HG03139 (cell line): Measurements from ENCODE around the gene CLNS1A.
"Not testable (repeated sequence)": the region's sequence is repeated elsewhere in the genome, so short reads cannot be mapped to it uniquely, and the experiment has no call there.

Experiments
- ATAC-seq: cut with Tn5 transposase; IDR thresholded peaks from one replicate; pipeline ENCODE4 v1.9.1; 2021; ENCODE audit not compliant: unreplicated experiment

CLNS1A gene, protein sequence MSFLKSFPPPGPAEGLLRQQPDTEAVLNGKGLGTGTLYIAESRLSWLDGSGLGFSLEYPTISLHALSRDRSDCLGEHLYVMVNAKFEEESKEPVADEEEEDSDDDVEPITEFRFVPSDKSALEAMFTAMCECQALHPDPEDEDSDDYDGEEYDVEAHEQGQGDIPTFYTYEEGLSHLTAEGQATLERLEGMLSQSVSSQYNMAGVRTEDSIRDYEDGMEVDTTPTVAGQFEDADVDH

DNA sequence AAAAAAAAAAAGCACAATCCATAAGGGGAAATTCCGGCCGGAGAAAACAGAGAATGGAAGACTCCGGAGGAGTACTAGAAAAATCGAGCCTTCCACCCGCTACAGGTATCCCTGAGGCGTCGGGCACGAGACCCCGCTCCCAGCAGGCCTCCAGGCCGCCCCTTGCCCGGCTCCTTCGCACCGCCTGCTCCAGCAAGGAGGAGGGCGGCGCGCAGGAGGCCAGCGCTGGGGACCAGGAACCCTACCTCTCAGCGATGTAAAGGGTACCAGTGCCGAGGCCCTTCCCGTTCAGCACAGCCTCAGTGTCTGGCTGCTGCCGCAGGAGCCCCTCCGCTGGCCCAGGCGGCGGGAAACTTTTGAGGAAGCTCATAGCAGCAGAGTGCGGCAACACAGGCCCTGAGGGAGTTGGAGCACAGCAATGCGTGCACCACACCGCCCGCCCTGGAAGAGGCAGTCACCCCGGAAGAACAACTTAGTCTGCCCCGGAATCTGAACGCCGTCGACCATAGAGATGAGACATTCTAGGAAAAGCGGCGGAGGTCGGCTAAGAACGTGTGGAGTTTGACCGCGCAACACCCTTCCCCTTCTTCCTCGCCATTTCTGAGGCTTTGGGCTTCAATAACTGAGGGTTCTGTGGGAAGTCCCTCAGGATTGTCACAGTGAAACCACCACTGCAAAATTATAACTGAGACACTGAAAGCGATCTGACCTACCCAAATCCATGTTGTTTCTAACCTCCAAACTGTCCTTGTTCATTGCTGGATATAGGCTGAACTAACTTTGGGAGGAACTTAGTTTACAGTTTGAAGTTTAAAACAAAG, at the start of gene CLNS1A:
Gene CLNS1A, minus strand, starts transcription at position 450 of the 821 bp plus-strand sequence. Its CDS starts 80 bp downstream, at position 370.
- ATAC-seq = peak; percentile 87

DNA sequence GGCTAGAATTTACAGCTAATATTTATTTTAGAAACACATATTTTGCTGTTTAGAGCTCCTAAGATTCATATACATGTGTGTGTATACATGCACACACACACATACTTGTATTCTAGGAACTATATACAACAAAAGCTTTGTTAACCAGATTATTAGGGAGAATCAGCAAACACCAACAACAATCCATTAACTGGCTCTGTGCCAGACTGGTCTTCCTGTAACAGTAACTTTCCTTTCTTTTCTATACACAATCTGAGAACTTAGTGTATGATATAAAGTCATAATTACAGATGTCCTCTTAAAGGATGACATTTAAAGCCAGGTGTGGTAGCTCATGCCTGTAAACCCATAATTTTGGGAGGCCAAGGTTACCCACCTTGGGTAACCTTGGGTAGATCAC, 49.5 kb upstream of the CLNS1A start:
- no peak for ATAC-seq

DNA sequence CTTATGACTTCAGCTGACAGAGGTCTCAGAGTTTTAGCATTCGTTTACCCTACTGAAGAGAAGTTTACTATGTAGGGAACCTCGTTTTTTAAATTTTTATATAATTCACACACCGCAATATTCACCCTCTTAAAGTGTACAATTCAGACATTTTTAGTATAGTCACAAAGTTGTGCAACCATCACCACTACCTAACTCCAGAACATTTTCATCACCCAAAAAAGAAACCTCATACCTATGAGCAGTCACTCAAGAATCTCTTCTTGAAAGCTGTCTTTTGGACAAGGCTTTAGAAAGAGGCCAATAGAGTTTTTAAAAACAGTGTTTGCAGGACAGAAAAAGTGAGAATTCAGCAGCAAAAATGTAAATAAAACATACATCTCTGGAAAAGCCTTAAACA, 39.5 kb upstream of the CLNS1A start:
- ATAC-seq = no peak

DNA sequence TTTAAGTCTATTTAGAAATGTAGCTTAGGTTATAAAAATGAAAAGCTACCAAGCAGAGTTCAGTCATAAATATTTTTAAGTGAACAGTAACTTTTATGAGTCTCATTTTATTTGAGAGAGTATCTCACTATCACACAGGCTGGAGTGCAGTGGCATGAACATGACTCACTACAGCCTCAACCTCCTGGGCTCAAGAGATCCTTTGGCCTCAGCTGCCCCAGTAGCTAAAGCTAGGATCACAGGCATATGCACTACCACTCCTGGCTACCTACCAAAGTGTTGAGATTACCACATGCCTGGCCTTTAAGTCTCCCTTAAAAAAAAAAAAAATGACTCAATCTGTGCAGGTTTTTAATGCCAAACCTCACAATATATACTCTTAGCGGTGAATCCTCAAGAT, 34.7 kb upstream of the CLNS1A start:
- no peak for ATAC-seq

DNA sequence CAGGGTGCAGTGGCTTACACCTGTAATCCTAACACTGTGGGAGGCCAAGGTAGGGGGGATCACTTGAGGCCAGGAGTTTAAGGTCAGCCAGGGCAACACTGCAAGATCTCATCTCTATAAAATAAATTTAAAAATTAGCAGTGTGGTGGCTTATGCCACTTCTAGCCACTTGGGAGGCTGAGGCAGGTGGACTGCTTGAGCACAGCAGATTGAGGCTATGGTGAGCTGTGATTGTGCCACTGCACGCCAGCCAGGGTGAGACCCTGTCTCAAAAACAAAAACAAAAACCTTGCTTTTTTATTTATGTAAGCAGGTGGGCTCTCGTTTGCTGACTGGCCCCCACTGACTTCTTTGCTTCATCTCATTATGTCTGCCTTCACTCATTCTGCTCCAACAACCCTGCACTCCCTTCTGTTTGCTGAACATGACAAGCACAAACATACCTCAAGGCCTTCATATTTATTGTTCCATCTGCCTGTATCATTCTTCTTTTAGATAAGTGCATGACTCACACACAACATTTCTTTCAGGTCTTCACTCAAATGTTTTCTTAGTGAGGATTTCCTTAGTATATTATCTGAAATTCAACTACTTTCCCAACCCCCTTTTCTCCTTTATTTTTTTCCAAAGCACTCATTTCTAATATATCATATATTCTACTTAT, 32.4 kb upstream of the CLNS1A start:
- no peak for ATAC-seq

DNA sequence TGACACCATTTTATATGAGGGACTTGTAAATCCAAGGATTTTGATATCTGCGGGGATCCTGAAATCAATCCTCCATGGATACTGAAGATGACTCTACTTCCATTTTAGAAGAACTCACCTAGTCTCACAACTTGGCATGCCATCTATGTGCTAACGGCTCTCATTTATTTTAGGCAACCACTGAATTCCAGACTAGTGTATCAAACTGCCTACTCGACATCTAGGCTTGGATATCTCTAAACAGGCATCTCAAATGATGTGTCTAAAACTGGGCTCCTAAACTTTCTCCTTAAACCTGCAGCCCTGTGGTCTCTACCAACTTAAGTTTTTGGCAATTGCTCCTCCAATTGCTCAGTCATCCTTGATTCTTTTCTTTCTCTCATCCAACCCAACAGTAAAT, 31.2 kb upstream of the CLNS1A start:
- ATAC-seq = no peak

DNA sequence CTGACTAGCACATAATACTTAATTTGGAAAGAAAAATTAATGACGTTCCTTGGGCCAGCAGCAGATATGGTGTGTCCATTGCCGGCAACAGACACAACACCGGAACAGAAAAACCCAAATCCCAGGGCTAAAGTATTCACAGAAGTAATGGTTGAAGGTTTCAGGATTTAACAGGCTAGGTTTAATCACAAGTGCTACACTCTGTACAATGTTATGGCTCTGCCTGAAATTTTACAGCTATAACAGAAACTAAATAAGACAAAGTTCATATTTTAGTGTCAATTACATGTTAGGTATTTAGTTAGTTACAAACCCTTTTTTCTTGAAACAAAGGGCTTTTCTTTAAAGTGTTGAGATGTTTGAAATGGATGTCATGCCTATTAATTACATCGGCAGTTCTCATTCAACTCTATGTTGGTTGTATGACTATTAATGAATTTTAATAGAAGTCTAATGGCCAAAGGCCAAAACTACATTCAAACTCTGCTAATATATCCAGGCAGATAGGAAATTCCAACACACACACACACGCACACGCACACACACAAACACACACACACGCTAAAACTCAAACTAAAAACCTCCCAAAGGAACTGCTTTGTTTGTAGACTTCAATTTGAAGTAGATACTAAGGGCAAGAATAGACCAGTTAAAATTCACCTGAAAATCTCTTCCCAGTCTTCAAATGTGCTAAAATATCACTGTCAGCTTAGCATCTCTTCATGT, 27.8 kb upstream of the CLNS1A start:
- no peak for ATAC-seq

DNA sequence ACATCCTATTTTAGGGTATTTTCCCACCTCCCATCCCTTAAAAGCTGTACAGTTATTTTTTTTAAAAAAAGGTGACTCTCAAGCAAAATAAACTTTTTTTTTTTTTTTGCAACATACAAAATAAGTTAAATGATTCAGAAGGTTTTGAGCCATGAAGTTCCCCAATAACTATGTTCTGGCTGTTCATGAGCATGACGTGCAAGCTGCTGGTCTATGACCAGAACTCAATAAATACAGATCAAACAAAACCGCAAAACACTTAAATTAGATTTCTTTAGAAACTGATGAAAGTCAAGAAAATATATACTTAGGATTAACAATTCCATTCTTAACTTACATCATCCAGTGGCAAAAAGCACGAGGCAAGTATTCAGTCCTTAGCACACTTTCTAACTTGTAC, 24.1 kb upstream of the CLNS1A start:
- ATAC-seq = no peak

DNA sequence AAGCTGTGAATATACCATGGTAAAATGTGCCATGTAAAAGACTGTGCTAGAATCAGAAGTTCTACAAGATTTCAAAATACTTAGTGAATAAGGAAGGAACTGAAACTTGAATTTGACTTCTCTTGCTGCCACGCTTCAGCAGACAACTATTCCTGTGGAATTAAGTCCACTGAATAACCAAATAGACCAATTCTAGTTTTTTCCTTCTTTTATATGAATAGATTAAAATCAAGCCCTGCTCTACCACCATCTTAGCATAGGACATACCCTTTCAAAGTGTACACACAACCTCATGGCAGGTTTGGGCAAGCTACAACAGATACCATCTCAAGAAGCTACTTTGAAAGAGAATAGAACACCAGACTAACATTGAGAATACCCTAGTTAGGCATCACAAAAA, 23.4 kb upstream of the CLNS1A start:
- no peak for ATAC-seq

DNA sequence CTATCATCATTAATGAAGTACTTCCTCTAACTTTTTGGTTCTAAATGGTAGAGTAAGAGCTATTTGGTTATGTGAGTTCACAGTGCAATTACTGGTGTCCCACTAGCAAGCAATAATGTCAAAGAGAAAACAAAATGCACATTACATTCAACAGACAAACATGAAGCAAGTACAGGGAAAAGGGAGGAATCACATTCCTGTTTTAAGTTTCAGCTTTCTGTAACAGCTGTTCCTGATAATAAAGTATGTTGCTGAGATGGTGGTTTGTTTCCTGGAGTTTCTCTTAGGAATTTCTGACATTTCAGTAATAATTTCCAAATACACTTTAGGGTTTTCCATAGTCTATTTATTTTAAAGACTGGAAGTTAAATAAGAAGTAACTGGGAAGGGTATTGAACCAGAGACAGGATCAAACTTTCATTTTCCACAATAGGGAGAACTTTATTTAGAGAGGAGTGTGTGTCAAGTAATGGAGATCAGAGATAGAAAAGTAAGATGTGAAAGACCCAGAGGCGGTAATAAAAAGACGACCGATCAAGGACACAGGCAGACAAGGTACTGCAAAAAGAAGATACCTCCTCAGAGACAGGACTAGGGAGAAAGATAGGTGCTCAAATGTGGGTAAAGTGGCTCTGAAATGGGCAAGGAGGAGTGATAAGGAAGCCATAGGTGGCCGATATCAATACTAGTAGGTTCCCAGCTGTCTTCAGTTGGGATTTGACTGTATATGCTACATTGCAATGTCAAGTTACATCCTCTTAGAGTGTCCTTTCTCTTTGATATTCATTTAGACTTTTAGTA, 20.8 kb upstream of the CLNS1A start:
- no peak for ATAC-seq

DNA sequence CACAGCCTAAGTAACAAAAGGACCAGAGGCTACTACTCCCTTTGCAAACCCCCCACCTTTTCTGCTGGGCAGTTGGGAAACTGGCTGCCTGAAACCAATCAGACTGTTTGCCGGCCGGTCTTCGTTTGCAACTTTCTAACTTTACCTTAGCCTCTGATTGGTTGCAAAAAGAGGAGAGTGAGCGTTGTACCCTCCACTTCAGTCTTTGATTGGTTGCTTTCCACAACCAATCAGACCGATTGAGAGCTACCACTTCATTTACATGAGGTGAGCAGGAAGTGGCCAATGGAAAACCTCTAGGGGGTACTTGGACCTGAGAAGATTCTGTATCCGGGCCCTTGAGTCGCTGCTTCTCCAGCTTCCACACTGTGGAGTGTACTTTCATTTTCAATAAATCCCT, 18.8 kb upstream of the CLNS1A start:
- ATAC-seq = no peak

DNA sequence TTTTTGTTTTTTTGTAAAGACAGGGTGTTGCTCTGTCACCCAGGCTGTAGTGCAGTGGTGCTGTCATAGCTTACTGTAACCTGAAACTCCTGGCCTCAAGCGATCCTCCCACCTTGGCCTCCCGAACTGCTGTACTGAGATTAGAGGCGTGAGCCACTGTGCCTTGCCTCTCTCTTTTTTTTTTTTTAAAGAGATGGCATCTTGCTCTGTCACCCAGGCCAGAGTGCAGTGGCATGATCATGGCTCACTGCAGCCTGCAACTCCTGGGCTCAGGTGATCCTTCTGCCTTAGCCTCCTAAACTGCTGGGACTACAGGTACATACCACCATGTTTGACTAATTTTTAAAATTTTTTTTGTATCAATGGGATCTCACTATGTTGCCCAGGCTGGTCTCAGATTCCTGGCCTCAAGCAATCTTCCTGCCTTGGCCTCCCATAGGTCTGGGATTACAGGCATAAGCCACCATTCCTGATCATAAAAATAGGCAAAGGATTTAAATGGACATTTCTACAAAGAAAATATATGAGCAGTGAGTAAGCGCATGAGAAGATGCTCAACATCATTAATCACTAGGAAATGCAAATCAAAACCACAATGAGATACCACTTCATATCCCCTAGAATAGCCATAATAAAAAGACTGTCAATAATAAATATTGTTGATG, 17.3 kb upstream of the CLNS1A start:
- no peak for ATAC-seq

DNA sequence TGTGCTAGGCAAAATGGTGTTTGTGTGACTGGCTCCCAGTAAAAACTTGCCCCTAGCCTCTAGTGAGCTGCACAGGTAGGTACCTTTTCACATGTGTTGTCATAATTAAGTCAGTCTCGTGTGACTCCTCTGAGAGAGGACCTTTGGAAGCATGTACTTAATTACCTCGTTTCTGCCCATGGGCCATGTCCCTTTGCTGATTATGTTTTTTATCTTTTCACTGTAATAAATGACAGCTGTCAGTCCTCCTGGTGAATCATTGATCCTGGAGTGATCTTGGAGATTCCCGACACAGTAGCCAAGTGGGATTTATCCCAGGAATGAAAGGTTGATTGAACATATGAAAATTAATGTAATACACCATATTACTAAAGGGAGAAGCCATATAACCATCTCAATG, 12.5 kb upstream of the CLNS1A start:
- no peak for ATAC-seq

DNA sequence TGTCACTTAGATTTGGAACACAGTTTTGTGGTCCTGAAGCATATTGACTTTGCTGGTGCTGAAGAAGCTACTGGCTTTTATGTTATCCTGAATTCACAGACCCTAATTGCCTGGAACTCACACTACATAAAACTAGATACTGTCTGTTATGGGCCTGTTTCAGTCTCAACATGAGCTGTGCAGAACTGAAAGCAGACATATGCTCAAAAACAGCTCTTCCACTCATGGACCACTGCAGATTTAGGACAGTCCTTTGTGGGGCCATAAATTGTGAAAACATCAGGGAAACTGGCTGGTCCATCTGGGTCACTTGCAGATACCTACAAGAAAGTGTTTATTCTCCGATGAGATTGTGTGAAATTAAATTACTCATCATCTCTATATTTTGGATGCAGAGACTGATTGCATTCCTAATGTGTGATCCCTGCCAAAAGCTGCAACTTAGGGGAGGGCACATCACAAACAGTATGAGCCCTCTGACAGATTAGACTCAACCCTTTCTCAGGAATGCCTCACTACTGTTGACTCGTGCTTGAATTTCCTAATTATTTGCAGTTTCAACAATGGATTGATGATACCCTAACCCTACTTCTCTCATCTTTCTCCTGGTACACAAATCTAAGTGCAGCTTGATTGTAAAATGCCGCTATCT, 10.2 kb upstream of the CLNS1A start:
- no peak for ATAC-seq

DNA sequence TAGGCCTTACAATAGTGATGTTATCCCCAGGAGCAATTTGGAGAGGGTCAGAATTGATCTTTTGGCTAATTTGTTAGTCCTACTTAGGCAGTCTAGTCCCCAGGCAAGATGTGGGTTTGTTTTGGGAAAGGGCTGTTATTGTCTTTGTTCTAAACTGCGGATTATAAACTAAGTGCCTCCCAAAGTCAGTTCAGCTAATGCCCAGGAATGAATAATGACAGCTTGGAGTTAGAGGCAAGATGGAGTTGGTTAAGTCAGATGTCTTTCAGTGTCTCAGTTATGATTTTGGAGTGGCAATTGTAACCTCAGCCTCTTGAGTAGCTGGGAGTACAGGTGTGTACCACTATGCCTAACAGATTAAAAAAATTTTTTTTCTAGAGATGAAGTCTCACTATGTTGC, 7.3 kb upstream of the CLNS1A start:
- ATAC-seq = no peak

DNA sequence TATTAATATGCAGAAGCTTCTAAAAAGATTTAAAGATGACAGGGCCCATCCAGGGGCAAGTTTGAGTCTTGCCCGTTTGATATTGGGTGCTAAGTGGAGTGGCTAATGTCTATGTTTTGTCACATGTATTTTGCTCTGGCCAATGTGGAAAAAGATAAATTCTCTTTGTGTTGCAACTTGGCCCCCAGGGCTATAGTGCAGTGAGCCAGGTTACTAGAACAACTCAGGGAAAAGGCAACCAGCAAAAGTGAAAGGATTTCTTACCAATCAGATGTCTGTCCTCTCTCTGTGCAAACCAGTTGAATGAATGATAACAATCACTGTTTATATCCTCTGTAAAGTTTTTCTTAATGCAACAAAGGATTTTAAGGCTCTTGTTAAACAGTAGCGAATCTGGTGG, 4.6 kb upstream of the CLNS1A start:
- ATAC-seq = no peak

DNA sequence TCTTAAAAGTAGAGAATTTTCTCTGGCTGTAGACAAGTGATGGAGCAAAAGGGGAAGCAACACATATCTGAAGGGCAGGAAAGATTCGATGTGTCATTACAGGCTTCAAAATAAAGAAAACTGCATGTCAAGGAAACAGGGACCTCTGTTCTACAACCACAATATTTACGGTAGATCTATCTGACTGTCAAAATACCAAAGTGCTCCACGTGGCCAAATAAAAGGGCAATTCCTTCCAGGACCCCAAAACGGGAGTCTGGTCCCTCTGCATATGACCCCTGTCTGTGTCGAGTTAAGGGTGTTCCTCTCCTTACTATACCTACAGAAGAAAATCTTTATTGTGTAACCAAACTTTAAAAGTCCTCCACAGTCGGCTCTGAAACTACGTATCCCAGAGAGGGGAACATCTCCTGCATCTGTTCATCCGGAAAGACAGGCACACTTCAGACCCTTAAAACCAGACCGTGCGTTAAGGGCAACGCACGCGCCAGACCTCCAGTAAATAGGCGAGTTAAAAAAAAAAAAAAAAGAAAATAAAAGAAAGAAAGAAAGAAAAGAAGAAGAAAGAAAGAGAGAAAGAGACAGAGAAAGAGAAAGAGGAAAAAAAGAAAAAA, 756 bp downstream of the CLNS1A start:
- ATAC-seq = no peak

DNA sequence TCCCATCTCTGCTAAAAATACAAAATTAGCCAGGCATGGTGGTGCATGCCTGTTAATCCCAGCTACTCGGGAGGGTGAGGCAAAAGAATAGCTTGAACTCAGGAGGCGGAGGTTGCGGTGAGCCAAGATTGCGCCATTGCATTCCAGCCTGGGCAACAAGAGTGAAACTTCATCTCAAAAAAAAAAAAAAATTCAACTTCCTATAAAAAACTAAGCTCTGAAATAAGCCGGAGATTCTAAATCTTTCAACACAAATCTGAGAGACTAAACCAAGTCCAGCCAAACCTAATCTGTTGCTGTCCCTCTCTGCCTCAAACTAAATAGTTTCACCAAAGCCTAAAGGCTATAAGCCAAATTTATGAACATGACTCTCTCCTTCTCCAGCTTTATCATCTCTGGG, 3.7 kb downstream of the CLNS1A start:
- ATAC-seq = not testable (repeated sequence)

DNA sequence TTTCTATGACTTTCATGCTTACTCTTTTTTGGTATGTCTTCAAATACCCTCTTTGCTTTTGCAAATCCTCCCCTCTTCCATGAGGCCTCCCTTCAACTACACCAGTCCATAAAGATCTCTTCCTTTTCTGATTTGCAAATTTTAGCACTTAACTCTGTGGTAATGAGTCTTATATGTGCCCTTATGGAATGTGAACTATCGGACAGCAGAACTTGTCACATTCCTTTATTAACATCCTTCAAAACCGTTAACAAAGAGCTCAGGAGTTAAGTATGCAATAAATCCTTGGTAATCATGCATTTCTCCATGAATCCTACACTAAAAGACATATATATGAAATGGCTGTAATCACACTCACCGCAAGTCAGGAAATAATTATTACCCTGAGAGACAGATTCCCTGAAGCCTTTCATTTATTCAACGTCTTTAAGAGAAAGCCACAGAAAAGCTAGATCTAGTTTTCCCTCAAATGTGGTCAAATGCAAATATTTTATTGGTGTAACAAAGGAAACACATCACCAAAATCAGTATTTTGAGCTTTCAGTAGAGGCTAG, 7.4 kb downstream of the CLNS1A start:
- ATAC-seq = no peak
